Cortex of kidney (tissue), 1 donor: ENCODE data around the gene CDHR3.
"Not testable (repeated sequence)": the region's sequence is repeated elsewhere in the genome, so short reads cannot be mapped to it uniquely, and the experiment has no call there.

Experiments used
- DNase-seq: peaks from one replicate; lab custom pipeline; 2025; lab: John Stamatoyannopoulos, UW

The CDHR3 gene, protein sequence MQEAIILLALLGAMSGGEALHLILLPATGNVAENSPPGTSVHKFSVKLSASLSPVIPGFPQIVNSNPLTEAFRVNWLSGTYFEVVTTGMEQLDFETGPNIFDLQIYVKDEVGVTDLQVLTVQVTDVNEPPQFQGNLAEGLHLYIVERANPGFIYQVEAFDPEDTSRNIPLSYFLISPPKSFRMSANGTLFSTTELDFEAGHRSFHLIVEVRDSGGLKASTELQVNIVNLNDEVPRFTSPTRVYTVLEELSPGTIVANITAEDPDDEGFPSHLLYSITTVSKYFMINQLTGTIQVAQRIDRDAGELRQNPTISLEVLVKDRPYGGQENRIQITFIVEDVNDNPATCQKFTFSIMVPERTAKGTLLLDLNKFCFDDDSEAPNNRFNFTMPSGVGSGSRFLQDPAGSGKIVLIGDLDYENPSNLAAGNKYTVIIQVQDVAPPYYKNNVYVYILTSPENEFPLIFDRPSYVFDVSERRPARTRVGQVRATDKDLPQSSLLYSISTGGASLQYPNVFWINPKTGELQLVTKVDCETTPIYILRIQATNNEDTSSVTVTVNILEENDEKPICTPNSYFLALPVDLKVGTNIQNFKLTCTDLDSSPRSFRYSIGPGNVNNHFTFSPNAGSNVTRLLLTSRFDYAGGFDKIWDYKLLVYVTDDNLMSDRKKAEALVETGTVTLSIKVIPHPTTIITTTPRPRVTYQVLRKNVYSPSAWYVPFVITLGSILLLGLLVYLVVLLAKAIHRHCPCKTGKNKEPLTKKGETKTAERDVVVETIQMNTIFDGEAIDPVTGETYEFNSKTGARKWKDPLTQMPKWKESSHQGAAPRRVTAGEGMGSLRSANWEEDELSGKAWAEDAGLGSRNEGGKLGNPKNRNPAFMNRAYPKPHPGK

DNA sequence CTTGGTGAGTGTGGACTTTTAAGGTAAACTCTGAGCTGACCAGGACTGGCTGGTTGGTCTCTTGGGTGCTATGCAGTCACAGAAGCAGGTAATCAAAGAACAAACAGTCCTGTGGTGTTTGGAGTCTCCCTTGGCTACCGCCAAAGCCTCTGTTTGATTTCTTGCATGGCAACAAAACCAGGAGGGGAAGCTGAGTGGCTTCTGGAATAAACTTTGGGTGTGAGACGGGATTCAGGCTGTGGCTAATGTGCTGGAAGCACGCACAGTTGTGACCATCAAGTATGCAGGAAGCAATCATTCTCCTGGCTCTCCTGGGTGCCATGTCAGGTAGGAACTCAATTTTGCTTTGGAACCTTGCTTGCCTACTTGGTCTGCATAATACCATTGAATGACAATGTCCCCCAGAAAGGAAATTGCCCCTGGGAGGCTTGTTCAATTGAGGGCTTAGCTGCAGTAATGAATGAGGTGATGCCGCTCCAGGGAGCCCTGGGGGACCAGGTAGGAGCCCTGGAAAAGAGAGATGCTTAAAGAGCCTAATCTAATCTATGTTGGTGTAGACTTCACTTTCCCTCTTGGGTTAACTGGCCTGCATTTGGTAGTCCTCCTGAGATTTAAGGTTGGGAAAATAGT is at the start of gene CDHR3:
Gene CDHR3, plus strand, starts transcription at position 227 of the 630 bp plus-strand sequence. Its CDS starts 55 bp downstream, at position 282.
- no peak for DNase-seq

DNA sequence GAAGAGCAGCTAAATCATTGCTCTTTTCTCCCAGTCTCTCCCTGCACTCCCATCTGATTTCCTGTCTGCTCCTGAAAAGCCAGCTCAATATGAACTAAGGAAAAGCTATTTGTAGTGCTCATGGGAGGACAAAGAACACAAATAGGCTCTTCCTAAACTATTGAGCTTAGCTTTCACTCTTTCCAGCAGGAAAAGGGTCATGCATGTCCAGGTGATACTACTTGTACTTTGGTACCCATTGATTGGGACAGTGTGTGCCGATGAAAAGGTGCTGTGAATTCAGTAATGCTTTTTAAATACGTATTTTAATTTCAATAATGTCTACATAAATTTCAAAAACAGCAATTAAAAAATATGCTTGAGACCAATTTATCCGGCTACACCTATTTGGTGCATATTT is 49.1 kb upstream of the CDHR3 start:
- DNase-seq = no peak

DNA sequence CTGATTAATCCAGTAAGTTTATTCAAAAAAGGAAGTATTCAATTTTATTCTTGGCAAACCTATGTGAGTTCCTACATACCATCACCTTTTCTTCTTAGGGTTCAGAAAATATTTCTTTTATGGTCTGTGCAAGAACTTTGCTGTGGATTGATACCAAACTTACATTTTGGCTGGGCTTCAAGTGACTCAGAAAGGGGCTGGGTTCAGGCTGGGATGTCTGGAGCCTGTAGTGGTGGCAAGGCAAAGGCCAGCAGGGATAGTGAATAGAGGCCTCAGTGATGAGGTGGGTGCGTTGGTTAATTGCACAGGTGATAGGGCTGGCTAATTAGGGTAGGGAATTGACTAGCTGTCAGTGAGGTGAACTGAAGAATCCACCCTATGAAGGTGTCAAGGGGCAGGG is 46.5 kb upstream of the CDHR3 start:
- DNase-seq = no peak

DNA sequence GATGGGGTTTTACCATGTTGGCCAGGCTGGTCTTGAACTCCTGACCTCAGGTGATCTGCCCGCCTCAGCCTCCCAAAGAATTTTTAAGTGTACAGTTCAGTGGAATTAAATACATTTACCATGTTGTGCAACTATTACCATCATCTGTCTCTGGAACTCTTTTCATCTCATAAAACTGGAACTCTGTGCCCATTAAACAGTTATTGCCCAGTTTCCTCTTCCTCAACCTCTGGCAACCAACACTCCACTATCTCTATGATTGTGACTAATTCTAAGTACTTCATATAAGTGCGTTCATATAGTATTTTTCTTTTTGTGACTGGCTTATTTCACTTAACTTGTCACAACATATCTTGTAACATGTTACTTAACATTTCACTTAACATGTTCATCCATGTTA is 45.4 kb upstream of the CDHR3 start:
- DNase-seq = no peak

DNA sequence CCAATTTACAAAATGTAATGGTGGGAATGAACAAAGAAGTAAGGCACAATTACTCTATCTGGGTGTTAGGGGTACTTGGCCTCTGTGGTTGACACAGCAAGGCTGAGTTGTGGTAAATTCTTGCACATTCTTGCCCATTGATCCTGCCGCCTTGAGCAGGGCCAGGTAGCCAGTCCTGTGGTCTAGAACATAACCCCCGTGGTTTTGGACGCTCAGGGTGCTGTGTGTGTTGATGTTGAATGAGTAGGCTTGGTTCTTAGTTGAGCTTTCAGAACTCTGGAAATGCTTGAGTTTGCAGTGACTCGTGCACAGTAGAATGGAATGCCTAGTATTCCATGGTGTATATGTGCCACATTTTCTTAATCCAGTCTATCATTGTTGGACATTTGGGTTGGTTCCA is 42.3 kb upstream of the CDHR3 start:
- no peak for DNase-seq

DNA sequence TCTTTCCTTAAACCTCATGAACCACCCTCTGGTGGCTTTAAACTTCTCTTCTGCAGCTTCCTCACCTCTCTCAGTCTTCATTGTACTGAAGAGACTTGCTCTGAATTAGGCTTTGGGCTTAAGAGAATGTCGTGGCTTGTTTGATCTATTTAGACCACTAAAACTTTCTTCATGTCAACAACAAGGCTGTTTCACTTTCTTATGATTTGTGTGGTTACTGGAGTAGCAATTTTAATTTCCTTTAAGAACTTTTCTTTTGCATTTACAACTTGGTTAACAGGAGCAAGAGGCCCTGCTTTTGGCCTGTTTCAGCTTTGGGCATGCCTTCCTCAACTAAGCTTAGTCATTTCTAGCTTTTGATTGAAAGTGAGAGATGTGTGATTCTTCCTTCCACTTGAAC is 38.1 kb upstream of the CDHR3 start:
- no peak for DNase-seq

DNA sequence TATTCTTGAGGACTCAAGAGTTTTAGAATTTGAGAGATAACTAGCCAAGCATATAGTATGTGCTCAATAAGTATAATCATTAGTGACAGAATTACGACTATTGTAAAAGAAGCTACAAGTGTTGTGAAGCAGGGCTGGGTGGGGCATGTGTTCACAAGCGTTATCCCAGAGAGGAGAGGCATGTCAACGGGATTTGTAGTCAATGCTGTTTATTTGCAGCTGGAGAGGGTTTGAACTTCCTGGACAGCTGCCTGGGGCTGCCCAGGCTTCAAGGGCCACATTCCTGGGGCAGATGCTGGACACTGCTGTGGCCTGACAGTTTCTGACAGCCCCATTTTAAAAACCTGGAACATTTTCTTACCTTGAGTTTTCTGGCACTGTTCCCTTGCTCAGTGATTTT is 36.9 kb upstream of the CDHR3 start:
- DNase-seq = no peak

DNA sequence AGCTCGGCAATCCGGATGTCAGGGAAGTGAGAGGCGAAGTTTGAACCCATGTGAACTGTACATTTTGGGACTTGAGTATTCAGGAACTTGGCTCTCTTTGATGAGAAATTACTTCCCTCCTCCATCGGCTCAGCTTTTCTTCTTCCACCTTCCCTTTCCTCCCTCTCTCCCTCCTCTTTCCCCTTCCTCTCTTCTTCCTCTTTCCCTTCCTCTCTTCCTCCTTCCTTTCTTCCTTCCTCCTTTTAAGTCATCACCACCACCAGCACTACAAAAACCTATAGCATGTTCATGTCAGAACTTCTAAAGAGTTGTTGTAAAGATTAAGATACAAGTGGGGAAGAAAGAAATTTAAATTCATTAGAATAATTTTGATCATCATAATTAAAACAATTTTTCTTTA is 31.9 kb upstream of the CDHR3 start:
- no peak for DNase-seq

DNA sequence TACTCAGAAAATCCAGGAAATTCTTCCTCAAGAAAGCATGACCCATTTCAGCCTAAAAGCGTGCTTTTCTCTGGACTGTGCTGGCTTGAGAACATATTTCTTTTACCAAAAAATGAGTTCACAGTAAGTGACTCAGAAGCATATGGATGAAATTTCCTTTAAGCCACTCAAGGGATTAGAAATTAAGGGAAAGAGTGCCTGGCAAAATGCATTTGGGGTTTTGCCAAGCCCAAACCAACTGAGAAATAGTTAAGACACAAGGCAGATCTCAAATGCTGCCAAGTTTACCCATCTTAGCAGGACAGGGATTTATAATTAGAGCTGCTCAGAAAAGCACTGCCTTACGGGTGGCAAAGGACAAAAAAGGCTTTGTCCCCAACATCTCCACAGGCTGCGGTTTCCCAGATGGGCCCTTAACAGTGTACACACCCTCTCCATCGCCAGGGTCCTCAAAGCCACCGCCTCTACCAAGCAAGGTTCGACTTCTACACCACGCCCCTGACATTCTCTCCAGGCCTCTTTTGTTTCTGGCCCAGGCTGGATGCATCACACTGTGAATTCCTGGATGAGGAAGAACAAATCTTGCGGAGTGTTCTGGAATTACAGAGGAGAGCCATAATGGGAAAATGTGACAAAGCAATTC is 30.1 kb upstream of the CDHR3 start:
- no peak for DNase-seq

DNA sequence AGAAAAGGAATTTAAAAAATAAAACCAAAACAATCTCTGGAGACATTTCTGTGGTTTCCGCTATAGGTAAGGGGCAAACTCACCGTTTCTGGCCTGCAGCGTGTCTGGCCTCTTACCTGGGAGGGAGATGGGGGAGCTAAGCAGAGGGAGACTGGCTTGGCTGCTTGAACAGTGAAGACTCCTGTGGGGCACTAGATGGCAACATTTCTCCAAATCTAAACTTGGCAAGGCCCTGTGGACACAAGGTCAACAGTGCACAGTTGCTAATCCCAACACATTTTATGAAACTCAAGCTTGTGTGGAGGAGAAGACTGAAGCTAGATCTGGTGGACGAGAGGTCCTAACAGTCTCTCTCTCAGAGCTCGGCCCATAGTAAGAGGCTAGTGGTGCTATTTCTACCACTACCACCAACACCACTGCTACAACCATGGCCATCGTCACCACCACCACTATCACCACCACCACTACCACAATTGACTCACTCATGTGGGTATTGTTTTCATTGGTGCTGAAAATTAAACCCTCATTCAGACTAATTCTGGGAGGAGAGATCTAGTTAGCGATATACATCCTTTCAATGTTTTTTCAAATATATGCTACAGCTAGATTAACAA is 28.4 kb upstream of the CDHR3 start:
- DNase-seq = no peak

DNA sequence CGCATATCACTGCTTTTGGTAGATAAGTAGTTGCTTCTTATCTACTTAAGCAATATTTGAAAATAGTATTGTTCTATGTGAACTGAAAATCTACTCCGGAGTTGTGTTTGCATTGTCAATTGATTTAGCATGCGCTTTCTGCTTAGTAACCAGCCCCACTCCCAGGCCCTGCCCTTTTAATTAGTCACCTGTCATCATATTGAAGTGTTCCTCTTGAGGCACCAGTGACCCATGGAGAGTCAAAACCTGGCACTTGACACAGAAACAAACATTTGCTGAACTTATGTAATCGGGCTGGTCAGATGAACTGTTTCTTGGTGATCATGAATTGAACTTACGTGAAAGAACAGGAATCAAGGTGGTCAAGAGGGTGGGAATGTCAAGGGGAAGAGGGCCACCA is 27.8 kb upstream of the CDHR3 start:
- DNase-seq = no peak

DNA sequence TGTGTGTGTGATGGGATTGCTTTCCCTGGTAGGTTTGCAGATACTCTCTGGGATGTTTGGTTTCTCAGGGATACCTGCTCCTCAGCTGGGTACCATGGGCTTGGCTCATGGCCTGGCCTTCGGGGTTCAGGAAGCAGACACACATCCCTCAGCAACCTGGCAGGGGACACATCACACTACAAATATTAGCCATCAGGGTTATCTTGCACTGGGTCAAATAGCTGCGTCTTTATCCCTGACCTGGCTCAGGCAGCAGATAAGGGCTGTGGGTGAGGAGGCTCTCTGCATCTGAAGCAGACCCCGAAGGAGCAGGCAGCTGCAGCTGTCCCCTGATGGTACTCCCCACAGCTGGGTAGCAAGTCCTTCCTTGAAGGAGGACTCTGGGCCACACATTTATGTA is 25.7 kb upstream of the CDHR3 start:
- DNase-seq = no peak

DNA sequence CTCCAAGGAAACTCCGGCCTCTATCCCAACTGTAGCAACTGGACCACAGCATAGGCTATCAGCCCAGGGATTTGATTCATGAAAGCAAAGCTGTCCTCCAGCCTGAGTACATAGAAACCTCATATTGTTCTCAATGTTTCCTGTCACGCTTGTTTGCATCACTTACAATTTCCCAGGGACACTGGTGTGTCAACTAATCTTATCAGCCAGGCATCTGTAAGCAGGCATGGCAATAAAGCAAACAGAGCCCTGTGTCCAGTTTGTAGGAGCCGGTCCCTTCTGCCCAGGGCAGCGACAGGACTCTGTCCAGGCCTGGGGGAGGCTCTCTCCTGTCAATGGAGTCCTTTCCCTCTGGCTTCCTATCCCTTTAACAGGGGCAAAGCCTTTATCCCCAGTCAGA is 23.0 kb upstream of the CDHR3 start:
- no peak for DNase-seq

DNA sequence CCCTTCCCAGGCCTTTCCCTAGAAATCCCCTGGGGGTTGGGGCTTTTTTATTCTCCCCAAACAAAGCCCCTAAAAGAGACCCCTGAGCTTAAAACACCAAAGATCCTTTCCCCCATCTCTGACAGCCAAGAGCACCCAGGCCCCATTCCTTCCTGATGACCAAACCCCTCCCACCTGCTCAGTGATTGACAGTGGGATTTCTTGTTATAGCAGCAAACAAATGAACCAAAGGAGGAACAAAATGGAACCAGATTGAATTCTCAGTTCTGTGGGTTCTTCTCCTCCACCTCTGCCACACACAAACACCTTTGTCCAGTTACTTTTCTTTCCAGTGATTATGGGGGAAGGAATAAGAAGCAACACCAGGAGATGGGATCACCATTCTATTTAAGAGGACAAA is 21.5 kb upstream of the CDHR3 start:
- no peak for DNase-seq

DNA sequence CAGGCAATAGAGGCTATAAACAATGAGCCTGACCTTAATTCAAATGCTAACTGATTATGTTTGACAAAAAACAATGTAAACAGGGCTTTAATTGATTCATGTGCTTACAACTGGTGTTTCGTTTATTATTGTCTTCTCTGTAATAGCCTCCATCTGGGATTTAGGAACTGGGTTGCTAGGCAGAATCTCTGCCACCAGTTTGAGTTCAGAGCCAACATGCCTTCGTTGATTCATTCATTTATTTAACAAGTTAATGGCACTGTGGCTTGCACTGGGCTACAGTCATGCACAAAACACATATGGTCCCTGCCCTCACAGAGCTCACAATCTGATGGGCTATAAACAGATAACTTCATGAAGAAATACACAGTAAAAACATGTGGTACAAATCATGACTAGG is 19.6 kb upstream of the CDHR3 start:
- no peak for DNase-seq

DNA sequence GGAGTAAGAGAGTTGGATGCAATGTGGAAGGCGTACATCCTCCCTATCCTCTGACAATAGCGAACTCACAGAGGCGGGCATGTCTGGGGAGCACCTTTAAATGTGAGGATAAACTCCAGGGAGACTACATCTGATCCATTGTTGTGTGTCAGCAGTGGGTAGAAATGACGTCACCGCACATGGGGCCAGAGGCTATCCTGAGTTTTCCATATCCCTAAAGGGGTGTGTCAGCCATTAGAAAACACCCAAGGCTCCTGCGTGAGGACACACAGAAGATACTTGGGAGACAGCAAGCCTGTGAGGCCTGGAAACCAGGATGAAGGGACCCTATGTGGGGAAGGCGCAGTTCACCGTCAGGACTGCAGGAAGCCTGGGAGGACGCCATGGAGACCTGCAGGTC is 17.2 kb upstream of the CDHR3 start:
- no peak for DNase-seq

DNA sequence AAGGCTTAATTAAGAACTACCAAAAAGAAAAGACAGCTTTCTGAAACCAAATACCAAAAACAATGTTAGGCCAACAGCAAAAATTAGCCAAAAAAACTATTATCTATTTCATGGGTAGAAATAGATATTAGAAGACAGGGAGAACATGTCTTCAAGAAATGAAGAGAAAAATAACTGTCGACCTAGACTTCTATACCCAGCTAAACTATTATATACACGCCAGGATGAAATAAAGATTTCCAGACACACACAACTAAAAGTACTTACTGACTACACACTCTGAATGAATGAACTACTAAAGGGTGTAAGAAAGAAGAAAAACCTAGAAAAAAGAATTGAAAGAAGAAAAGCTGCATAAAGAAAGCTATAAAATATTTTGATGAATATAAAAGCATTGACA is 11.5 kb upstream of the CDHR3 start:
- no peak for DNase-seq

DNA sequence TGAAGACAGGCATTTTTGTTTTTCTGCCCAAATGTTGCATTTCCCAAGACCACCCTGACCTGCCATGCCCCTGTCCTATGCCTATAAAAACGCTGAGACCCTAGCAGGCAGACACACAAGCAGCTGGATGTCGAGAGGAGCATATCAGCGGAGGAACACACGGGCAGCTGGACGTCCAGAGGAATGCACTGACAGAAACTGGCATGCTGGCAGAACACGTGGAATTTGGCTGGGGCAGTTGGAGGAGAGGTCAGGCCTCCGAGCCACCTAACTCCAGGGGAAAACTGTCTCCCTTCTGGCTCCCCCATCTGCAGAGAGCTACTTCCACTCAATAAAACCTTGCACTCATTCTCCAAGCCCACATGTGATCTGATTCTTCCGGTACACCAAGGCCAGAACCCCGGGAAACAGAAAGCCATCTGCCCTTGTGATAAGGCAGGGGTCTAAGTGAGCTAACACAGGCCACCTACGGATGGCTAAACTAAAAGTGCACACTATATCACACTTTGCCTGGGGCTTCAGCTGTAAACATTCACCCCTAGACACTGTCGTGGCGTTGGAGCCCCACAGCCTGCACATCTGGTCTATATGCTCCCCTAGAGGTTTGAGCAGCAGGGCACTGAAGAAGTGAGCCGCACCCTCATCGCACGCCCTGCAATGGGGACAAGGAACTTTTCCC is 10.0 kb upstream of the CDHR3 start:
- no peak for DNase-seq

DNA sequence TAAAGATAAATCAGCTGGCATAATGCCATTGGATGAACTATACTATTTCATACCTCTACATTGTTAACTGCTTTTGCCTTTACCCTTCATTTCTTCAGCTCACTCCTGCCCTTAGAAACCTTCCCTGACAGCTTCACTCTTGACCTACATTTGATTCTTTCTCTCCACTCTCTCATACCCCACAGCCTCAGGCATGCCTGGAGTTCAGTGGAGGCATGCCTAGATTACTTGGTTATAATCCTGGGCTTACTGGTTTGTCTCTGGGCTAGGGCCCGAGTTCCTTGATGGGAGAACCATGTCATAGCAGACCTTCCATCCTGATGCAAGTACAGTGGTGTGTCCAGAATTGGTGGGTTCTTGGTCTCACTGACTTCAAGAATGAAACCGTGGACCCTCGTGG is 8.4 kb upstream of the CDHR3 start:
- no peak for DNase-seq

DNA sequence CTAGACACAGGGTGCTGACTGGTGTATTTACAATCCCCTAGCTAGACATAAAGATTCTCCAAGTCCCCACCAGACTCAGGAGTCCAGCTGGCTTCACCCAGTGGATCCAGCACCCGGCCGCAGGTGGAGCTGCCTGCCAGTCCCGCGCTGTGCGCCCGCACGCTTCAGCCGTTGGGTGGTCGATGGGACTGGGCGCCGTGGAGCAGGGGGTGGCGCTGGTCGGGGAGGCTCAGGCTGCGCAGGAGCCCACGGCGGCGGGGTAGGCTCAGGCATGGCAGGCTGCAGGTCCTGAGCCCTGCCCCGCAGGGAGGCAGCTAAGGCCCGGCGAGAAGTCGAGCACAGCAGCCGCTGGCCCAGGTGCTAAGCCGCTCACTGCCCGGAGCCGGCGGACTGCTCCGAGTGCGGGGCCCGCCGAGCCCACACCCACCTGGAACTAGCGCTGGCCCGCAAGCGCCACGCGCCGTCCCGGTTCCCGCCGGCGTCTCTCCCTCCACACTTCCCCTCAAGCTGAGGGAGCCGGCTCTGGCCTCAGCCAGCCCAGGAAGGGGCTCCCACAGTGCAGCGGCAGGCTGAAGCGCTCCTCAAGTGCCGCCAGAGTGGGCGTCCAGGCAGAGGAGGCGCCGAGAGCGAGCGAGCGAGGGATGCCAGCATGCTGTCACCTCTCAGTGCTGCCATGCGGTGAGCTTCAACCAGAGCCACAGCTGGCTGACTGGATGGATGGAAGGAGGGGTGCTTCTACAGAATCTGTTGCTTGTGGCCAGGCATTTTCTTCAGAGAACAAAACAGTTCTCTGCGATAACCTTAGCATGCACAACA is 7.2 kb upstream of the CDHR3 start:
- DNase-seq = not testable (repeated sequence)
